HG03469 (cell line): ENCODE measurements around the gene AHCTF1.
"Not testable (repeated sequence)": the region's sequence is repeated elsewhere in the genome, so short reads cannot be mapped to it uniquely, and the experiment has no call there.

Experiments used
- ATAC-seq: cut with Tn5 transposase; IDR thresholded peaks from one replicate; pipeline ENCODE4 v1.9.1; 2021; ENCODE audit warnings: mild to moderate bottlenecking, moderate library complexity, moderate number of reproducible peaks; ENCODE audit not compliant: unreplicated experiment

AHCTF1 gene

GRCh38 chr1:246919902-246920301 is 11.8 kb downstream of the AHCTF1 start:
- no peak for ATAC-seq

DNA sequence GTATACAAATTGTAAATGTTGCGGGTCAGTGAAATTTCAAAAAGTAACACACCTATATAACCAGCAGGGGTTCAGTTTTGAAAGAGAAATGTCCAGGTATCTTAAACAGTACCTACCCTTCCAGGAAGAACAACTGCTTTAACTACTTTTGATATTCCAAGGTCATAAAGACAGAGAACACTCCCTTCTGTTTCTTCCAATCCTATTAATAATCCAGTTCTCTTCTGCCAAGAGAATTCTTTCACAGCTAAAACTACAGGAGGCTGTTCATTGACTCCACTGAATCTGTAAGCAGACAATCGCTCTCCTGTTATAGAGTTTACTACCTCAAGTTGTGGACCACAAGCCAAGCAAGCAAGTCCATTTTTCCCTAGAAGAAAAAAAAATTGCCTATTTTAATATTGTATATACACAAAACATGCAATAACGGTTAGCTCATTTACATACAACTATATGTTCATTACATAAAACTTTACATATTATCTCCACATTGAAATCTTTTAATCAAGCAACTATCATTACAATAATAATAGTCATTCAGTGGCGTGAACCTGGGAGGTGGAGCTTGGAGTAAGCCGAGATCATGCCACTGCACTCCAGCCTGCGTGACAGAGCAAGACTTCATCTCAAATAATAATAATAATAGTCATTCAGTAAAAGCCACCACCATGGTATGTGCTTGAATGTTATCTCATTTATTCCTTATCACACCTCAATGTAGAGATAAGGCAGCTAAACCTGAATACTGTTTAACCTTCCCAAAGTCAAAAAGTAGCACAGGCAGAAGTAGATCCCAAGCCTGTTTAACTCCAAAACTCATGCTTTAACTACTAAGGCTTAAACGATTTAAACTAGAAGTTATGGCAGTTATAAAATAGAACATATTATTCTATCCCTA is 15.5 kb downstream of the AHCTF1 start:
- not testable (repeated sequence) for ATAC-seq

DNA sequence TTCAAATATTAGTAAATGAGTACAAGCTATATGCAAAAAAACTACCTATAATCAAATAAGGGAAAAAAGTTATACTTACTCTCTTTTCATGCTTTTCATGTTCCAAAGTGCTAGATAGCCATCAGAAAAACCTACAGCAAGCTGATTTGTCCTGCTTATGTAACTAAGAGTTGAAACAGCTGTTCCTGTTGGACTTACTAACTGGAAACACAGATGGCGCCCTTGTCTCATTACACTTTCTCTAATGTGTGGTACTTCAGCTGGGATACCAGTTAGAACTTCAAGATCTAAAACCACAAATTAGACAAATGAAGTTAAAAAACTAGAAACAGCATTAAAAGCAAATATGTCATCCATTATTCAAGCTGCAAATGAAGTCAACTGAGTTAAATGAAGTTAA is 24.3 kb downstream of the AHCTF1 start:
- peak; percentile 58 for ATAC-seq

DNA sequence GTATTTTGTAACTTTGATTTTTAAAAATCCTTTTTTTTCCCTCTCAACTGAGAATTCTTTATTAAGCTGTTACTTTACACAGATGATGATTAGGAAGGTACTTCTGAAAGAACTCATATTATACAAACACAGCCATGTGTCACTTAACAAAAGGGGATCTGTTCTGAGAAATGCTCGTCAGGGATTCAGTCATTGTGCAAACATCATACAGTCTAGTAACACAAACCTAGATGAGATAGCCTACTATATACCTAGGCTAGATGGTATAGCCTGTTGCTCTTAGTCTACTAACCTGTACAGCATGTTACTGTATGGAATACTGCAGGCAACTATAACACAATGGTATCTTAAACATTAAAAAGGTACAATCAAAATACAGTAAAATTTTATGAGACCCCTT is 24.9 kb downstream of the AHCTF1 start:
- no peak for ATAC-seq

GRCh38 chr1:246901874-246902273 is 29.9 kb downstream of the AHCTF1 start:
- no peak for ATAC-seq

DNA sequence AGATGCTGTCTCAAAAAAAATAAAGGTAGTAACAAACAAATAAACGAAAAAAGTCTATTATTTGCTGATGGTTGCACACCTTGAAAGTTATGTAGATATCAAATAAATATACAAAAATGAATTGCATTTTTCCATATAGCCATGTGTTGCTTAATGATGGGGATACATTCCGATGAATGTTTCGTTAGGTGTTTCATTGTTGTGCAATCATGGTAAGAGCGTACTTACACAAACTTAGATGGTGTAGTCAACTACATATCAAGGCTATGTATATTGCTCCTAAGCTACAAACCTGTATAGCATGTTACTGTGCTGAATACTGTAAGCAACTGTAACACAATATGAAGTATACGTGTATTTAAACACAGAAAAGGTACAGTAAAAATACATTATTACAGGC is 34.4 kb downstream of the AHCTF1 start:
- no peak for ATAC-seq

DNA sequence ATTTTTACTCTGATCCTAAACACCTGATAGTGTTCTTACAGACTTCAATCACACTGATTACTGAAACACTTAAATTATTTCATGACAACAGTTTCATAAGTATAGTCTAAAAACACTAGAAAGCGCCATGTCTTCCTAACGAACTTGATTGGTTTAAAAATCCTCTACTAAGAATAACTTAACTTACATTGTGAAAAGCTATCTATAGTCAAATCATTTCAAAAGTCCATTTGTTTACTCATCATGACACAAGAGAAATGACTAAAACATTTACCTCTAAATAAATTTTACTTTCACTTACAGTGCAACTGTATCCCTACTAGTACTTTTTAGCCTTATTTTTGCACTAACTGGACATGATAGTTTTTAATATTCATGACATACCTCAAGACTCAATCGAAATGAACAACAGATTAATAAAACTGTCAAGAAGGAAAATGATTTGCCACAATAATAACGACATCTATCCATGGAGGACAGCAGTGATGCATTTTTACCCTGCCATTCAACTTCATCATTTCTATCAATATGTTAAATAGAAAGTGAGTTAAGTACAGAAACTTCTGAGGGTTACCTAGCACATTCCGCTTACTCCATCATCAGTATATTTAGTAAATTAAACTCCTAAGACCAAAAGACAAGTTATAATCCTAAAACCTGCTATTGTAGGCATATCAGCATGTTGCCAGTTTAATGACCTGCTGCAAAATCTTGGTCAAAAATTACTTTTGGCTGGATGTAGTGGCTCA is 38.4 kb downstream of the AHCTF1 start:
- no peak for ATAC-seq

- no peak for ATAC-seq
These were observed 40.6 kb downstream of the AHCTF1 start for GRCh38 chr1:246891105-246891504.

GRCh38 chr1:246888522-246888921 is 43.2 kb downstream of the AHCTF1 start:
- ATAC-seq: no peak

GRCh38 chr1:246885389-246885788 is 46.4 kb downstream of the AHCTF1 start:
- ATAC-seq: not testable (repeated sequence)

DNA sequence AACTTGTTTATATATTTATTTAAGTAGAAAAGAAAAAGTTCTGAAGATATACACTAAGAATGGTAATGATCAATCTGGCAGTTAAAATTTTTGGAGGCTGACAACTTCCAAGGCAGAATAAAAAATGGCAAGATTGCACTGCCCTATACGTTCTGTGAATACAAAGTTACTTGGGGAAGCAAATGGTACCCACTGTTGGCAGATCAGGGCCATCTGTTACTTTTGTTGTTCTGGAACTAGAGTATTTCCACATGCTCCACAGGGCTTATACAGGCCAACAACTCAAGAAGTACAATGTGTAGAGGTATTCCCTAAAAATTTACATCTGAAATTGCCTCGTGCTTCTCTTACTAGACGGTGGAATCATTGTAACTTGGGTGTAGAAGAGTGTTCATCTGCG is 53.2 kb downstream of the AHCTF1 start:
- ATAC-seq: no peak

- no peak for ATAC-seq
These were observed 55.3 kb downstream of the AHCTF1 start for GRCh38 chr1:246876431-246876830.

DNA sequence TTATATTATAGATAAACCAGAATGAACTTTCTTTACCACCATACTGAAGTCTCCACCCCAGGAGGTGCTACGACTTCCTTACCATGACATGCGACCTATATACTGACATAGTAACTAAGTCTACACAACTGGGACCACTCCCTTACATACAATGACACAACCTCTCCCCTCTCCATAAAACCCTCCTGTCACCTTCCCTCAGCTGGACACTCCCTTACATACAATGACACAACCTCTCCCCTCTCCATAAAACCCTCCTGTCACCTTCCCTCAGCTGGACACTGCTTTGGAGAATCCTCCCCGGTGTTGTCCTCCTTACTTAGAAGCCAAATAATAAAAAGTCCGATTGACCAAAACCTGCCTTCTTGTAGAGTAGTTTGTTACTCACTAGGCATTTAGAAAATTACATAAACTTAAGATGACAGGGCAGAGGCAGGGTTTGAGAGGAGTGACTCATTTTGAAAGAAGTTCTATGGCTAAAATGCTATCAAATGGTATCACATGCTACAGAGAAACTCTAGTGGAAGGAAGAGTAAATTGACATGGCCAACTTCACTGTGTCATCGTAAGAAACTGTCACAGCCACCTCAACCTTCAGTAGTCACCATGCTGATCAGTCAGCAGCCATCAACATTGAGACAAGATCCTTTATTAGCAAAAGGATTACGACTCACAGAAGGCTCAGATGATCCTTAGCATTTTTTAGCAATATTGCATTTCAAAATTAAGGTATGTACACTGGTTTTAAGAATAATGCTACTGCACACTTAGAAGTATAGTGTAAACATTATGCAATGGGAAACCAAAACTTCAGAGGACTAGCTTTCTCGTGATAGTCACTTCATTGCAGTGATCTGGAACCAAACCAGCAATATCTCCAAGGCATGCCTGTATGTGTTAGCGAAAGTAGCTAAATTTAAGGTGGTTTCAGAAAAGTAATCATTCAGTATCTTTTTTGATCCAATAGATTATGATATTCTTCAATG is 56.4 kb downstream of the AHCTF1 start:
- ATAC-seq: peak; percentile 59

DNA sequence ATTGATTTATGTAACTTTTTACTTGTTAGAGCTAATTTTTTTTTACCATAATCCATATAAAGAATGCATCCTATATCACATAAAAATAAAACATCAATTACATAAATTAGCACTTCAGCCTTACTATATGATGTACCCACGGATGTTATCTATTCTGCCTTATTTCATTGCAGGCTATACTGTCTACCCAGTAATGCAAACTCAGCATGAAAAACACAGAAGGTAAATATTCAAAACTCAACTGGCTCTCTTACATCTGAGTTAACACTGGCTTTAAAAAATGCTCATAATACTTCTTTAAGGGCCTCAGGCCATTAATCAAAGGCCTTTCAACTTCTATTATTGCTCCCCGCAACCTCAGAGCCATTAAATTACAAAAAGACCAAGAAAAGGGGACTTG is 65.8 kb downstream of the AHCTF1 start:
- no peak for ATAC-seq

- not testable (repeated sequence) for ATAC-seq
These were observed 68.0 kb downstream of the AHCTF1 start for GRCh38 chr1:246863791-246864190.

DNA sequence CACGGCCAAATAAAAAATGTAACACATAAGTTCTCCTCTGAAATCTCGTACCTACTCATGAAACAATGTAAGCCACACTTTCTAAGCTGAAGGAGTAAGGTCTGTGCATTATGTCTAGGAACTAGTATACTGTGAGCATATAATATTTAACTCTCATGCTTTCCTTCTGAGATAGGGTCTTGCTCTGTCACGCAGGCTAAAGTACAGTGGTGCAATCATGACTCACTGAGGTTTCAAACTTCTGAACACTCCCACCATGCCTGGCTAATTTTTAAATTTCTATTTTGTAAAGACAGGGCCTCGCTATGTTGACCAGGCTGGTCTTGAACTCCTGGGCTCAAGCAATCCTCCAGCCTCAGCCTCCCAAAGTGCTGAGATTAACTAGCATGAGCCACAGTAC is 71.3 kb downstream of the AHCTF1 start:
- ATAC-seq: no peak

- no peak for ATAC-seq
These were observed 75.4 kb downstream of the AHCTF1 start for GRCh38 chr1:246856371-246856770.

DNA sequence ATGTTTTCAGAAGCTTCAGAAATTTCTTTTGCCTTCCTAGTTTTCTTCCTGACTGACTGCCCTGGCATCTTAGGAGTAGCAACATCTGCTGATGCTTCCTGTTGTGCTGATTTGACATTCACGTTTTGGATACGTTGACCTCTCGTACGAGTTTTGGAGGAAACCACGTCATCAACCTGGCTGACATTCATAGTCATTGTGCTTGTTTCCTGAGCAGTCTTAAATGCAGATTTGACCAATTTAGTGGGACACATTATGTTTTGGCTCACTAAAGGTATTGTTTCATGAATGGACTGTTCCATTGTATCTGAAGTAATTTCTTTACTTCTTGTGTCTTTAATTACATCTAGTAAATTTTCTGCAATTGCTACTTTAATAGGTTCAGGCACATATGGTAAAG is 81.1 kb downstream of the AHCTF1 start:
- not testable (repeated sequence) for ATAC-seq

DNA sequence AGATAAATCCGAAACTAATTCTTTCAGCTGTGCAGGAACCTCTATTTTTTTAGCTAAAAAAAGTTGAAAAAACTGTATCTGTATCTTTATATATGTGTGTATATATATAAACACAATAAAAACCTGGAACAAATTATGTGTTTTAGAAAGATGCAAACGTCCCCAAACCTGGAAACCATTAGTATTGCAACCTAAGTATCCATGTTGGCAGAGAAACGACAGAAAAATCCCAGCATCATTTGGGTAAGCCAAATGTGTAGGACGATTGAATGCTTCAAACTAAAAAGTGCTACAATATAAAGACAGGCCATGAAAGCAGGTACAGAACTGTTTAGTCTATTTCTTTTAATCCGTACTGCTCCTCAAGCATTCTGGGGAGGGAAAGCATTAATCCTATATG is 87.9 kb downstream of the AHCTF1 start:
- ATAC-seq: no peak

GRCh38 chr1:246840761-246841160 is 91.0 kb downstream of the AHCTF1 start:
- not testable (repeated sequence) for ATAC-seq

GRCh38 chr1:246838118-246838456 is 93.7 kb downstream of the AHCTF1 start:
- ATAC-seq: no peak
